Astrocyte (in vitro differentiated cells and primary cell): Measurements from ENCODE around the gene KCNJ18. TPM values are rescaled to one million over a fixed set of nuclear protein-coding genes. Genes with fewer than 3 reads are reported as not detected.
"Not testable (repeated sequence)": the region's sequence is repeated elsewhere in the genome, so short reads cannot be mapped to it uniquely, and the experiment has no call there.

Experiments used
- DNase-seq: peaks from one replicate; pipeline ENCODE4 v3.0.0-alpha.2; 2010; ENCODE audit warnings: low read depth
- FAIRE-seq: peaks from 2 replicates; lab custom pipeline; 2011; peaks lifted over from hg19 to GRCh38; lab: Jason Lieb, UNC
- H2AFZ ChIP-seq: 2 replicates; pipeline ENCODE4 v1.6.0; 2012; ENCODE audit warnings: low read depth, low read length, inconsistent platforms
- H3K27ac ChIP-seq: 2 replicates; pipeline ENCODE4 v1.5.1; 2011; ENCODE audit warnings: low read depth, low read length, inconsistent platforms
- H3K27me3 ChIP-seq: 2 replicates; pipeline ENCODE4 v1.6.0; 2011; ENCODE audit warnings: low read length, inconsistent platforms; ENCODE audit not compliant: insufficient read depth
- H3K36me3 ChIP-seq: 2 replicates; pipeline ENCODE4 v1.5.1; 2011; ENCODE audit warnings: low read length, inconsistent platforms; ENCODE audit not compliant: insufficient read depth
- H3K4me1 ChIP-seq: 2 replicates; pipeline ENCODE4 v1.5.1; 2011; ENCODE audit warnings: low read length, inconsistent platforms; ENCODE audit not compliant: insufficient read depth
- H3K4me2 ChIP-seq: 2 replicates; pipeline ENCODE4 v1.6.0; 2012; ENCODE audit warnings: low read length, inconsistent platforms
- H3K4me3 ChIP-seq: 2 replicates; pipeline ENCODE4 v1.5.1; 2011; ENCODE audit warnings: low read depth, mild to moderate bottlenecking, low read length, inconsistent platforms; ENCODE audit not compliant: insufficient read depth
- H3K79me2 ChIP-seq: 2 replicates; pipeline ENCODE4 v1.6.0; 2012; ENCODE audit warnings: mild to moderate bottlenecking, low read length, inconsistent platforms; ENCODE audit not compliant: insufficient read depth
- H3K9ac ChIP-seq: 2 replicates; pipeline ENCODE4 v1.6.0; 2012; ENCODE audit warnings: mild to moderate bottlenecking, low read length, inconsistent platforms
- H3K9me3 ChIP-seq: 2 replicates; pipeline ENCODE4 v1.5.1; 2012; ENCODE audit warnings: low read depth, mild to moderate bottlenecking, low read length, inconsistent platforms; ENCODE audit not compliant: insufficient read depth
- H4K20me1 ChIP-seq: 2 replicates; pipeline ENCODE4 v1.6.0; 2012; ENCODE audit warnings: low read length, inconsistent platforms; ENCODE audit not compliant: insufficient read depth
- H3K27ac Mint-ChIP-seq: one replicate; pipeline ENCODE4 v1.8.0; 2021; ENCODE audit warnings: mild to moderate bottlenecking, mixed read lengths; ENCODE audit not compliant: unreplicated experiment
- H3K27me3 Mint-ChIP-seq: one replicate; pipeline ENCODE4 v1.8.0; 2021; ENCODE audit warnings: low read depth, mixed read lengths; ENCODE audit not compliant: unreplicated experiment
- H3K36me3 Mint-ChIP-seq: one replicate; pipeline ENCODE4 v1.8.0; 2021; ENCODE audit warnings: low read depth, mixed read lengths; ENCODE audit not compliant: unreplicated experiment
- H3K4me1 Mint-ChIP-seq: one replicate; pipeline ENCODE4 v1.8.0; 2021; ENCODE audit warnings: low read depth, mixed read lengths; ENCODE audit not compliant: unreplicated experiment
- H3K4me3 Mint-ChIP-seq: one replicate; pipeline ENCODE4 v1.8.0; 2021; ENCODE audit warnings: mild to moderate bottlenecking, moderate library complexity, mixed read lengths; ENCODE audit not compliant: unreplicated experiment
- H3K9me3 Mint-ChIP-seq: one replicate; pipeline ENCODE4 v1.8.0; 2021; ENCODE audit warnings: mild to moderate bottlenecking, mixed read lengths; ENCODE audit not compliant: unreplicated experiment
- total RNA-seq: library from RNA; stranded (reverse); gene quantifications from 2 replicates; pipeline ENCODE4 v1.2.1, GENCODE V29; 2021

The KCNJ18 gene
- total RNA-seq, 1 donor from 2014 or later, result not detected

DNA sequence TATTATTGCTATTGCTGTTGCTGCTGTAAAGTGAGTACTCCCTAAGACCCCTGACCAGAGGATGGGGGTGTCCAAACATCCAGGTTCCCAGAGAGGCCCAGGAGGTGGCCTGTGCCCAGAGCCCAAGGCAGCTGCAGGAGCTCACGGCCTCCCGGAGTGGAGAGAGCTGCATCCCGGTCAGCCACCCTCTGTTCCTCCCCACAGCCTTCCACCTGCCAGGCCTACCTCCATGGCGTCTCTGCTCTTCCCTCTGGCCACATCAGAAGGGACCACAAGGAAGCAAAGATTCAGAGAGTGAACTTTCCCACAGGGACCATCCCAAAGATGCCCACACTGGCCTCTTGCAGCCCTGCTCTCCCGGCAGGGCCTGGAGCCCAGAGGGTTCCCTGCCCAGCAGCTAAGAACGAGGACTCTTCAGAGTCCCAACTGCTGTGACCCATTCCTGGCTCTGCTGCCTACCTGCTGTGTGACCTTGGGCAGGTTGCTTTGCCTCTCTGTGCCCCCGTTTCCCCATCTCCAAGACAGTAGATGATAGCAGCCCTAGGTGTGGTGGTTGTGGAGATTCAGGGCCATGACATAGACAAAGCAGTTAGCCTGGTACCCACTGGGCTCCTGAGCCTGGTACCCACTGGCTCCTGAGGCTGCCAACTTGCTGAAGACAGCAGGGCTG, 53.2 kb downstream of the KCNJ18 start:
- FAIRE-seq, result not testable (repeated sequence)

DNA sequence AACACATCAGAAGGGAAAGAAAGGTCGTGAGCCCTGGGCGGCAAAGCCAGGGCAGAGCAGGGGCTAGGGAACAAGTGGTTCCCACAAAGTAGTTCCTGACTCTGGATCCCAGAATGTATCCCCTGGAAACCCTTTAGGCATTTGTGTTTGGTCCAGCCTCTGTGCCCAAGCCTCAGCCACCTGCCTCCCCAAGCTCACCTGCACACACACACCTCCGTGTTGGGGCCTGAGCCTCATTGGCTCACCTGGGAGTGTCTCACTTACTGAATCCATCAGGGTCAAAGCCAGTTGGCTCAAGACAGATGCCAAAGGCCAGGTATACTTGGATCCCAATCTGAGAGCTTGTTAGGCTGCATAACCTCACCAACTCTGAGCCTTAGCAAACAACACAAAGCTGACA, 54.1 kb downstream of the KCNJ18 start:
- FAIRE-seq, H3K4me3 Mint-ChIP-seq, H3K9ac ChIP-seq, H3K4me3 ChIP-seq, H3K9me3 Mint-ChIP-seq, H3K4me1 Mint-ChIP-seq, H3K4me2 ChIP-seq, H3K27me3 ChIP-seq, H4K20me1 ChIP-seq, H3K4me1 ChIP-seq, H3K27ac Mint-ChIP-seq, H3K27me3 Mint-ChIP-seq, H3K79me2 ChIP-seq, H3K36me3 ChIP-seq, DNase-seq, H3K36me3 Mint-ChIP-seq, H2AFZ ChIP-seq, H3K9me3 ChIP-seq, H3K27ac ChIP-seq: not testable (repeated sequence)

More for the DNA sequence above, 53.2 kb downstream of the KCNJ18 start:
- H3K27ac Mint-ChIP-seq, H3K9ac ChIP-seq, H3K27me3 ChIP-seq, H2AFZ ChIP-seq, H3K27ac ChIP-seq, H3K4me3 ChIP-seq, H3K36me3 Mint-ChIP-seq, H3K4me1 ChIP-seq, H3K79me2 ChIP-seq, H3K9me3 Mint-ChIP-seq, H3K9me3 ChIP-seq, H3K4me2 ChIP-seq, DNase-seq, H3K27me3 Mint-ChIP-seq, H3K4me3 Mint-ChIP-seq, H3K4me1 Mint-ChIP-seq, H3K36me3 ChIP-seq, H4K20me1 ChIP-seq: not testable (repeated sequence)

DNA sequence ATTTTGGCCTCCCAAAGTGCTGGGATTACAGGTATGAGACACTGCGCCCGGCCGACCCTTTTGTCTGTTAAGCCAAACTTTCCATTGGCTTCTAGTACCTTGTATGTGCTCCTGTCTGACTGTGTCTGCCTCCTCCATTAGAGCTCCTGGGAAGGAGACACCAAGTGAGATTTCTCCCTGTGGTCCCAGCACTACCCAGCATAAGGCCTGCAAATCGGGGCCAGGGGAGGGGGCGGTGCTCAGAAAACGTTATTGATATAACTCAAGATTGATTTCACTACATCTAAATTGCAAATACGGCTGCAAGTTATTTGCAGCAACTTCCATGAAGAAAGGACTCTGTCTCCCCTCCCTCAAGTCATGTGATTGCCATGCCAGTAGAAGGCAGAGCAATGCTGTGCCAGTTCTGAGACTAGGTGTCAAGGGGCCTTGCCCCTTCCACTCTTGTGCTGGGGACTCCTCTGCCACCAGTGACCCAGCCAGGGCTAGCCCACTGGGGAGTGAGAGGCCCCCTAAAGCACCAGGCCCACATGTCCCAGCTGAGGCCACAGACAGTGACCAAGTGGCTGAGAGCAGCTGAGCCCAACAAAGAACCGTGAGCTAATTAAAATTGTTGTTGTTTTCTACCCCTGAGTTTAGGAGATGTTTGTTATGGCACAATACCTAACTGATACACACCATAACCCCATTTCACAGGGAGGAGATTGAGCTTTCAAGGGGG, 55.0 kb downstream of the KCNJ18 start:
- not testable (repeated sequence) for H3K27me3 Mint-ChIP-seq, H2AFZ ChIP-seq, H3K4me2 ChIP-seq, H3K4me3 ChIP-seq, H3K27ac ChIP-seq, H3K9ac ChIP-seq, DNase-seq, H4K20me1 ChIP-seq, H3K27me3 ChIP-seq, H3K79me2 ChIP-seq, H3K4me3 Mint-ChIP-seq, H3K4me1 ChIP-seq, H3K27ac Mint-ChIP-seq, H3K36me3 ChIP-seq, FAIRE-seq, H3K36me3 Mint-ChIP-seq, H3K4me1 Mint-ChIP-seq, H3K9me3 ChIP-seq
- peaks cover 11% of the 10 kb centered on the region for H3K9me3 Mint-ChIP-seq

DNA sequence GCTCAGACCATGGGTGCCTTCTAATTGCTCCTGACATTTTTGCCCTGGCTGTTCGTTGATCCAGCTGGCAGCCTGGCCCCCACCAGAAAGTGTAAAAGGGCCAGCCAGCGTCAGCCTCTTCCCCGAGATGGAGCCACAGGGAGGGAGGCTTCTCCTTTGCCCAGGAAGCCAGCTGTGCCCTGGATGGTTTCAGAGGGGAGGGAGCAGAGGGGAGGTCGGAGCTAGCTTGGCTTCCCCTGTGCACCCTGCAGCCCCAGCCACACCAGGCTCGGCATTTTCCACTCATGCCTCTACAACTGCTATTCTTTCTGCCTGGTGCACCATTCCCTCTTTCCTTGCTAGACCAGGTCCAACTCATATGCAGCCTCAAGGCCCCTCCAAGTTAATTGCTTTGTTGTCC, 56.4 kb downstream of the KCNJ18 start:
- H3K4me2 ChIP-seq, FAIRE-seq, H3K4me1 ChIP-seq, H3K4me3 ChIP-seq, H3K27ac ChIP-seq, H4K20me1 ChIP-seq, H3K9me3 Mint-ChIP-seq, H3K4me1 Mint-ChIP-seq, H3K36me3 Mint-ChIP-seq, DNase-seq, H3K27me3 ChIP-seq, H3K27ac Mint-ChIP-seq, H3K9ac ChIP-seq, H3K36me3 ChIP-seq, H3K27me3 Mint-ChIP-seq, H3K9me3 ChIP-seq, H3K4me3 Mint-ChIP-seq, H3K79me2 ChIP-seq, H2AFZ ChIP-seq: not testable (repeated sequence)

DNA sequence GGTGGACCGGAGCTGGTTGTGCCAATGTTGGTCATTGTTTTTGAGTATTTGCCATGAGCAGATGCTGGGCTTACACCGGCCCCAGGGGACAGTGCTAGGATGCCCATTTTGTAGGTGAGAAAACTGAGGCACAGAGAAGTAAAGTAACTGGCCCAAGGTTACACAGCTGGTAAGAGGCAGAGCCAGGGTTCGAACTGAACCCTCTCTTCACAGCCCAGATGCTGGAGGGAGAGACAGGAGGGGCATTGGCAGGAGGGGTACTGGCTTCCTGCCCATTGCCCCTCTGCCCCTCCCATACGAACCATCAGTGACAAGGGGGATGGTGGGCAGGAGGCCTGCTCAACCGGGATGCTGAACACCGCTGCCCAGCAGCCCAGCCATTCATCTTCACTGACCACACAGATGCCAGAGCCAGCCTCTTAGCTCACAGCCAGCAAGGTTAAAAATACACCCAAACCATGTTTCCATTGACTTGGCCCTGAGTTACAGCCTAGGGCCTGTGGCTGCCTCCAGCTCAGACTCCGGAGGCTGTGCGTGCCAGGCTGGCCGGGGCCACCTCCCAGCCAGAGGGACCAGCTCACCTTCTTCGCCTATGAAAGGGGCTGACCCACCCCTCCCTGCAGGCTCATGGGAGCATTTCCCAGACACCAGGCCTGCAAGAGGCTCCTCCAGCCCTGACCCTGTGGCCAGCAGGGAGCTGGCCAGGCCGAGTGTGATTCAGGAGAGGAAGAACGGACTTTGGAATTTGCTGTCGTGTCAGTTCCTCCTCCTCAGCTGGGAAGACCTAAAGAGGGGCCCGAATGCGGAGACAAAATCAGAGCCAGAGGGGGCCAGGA, 57.6 kb downstream of the KCNJ18 start:
- FAIRE-seq, H3K4me1 Mint-ChIP-seq, H3K27ac ChIP-seq, H3K27me3 ChIP-seq, H3K79me2 ChIP-seq, H2AFZ ChIP-seq, H3K9ac ChIP-seq, H3K4me1 ChIP-seq, H3K4me3 ChIP-seq, H3K36me3 ChIP-seq, DNase-seq, H3K27ac Mint-ChIP-seq, H3K27me3 Mint-ChIP-seq, H3K4me2 ChIP-seq, H3K9me3 ChIP-seq, H3K4me3 Mint-ChIP-seq, H4K20me1 ChIP-seq, H3K36me3 Mint-ChIP-seq, H3K9me3 Mint-ChIP-seq: not testable (repeated sequence)
